Cardiac fibroblast (primary cell): ENCODE results near the gene CAB39L.

ENCODE experiments used
- DNase-seq, 2 donors: peaks; one replicate each; pipeline versions ENCODE4 v3.0.0 to v3.0.0-alpha.2; 2010; ENCODE audit warnings: low read depth in 2 of 2
- H3K4me3 ChIP-seq, 2 donors: replicated peaks in 1 of 2; 1 replicate in 1 of 2; 2 replicates in 1 of 2; pipeline ENCODE4 v1.5.1; 2011; ENCODE audit warnings: low read depth in 2 of 2, low read length in 2 of 2, mild to moderate bottlenecking in 2 of 2, moderate library complexity in 1 of 2
- CTCF ChIP-seq: IDR thresholded peaks from one replicate; pipeline ENCODE4 v1.5.1; 2011; ENCODE audit warnings: low read depth, mild to moderate bottlenecking, low read length, inconsistent platforms

The CAB39L gene

GRCh38 chr13:49407068-49407467 lies 36.8 kb downstream of the CAB39L start:
- DNase-seq = no peak
- TF ChIP-seq CTCF = no peak
- no peak overlapping the region for H3K4me3 ChIP-seq

- TF ChIP-seq CTCF = no peak
- DNase-seq = no peak
- no peak overlapping the region for H3K4me3 ChIP-seq
Measured at GRCh38 chr13:49404703-49405020, 39.2 kb downstream of the CAB39L start.

- no peak for DNase-seq
- no peak overlapping the region for H3K4me3 ChIP-seq
- no peak for TF ChIP-seq CTCF
Measured at GRCh38 chr13:49403996-49404702, 39.7 kb downstream of the CAB39L start.

- no peak overlapping the region for H3K4me3 ChIP-seq
Measured at GRCh38 chr13:49400755-49401659, 42.9 kb downstream of the CAB39L start.

GRCh38 chr13:49399801-49400472 lies 43.9 kb downstream of the CAB39L start:
- TF ChIP-seq CTCF = no peak
- no peak overlapping the region for H3K4me3 ChIP-seq
- no peak for DNase-seq

More at GRCh38 chr13:49400755-49401659, 42.9 kb downstream of the CAB39L start:
- DNase-seq = peak; percentile 32 to 75
- no peak for TF ChIP-seq CTCF

GRCh38 chr13:49395878-49396380 lies 47.9 kb downstream of the CAB39L start:
- no peak overlapping the region for H3K4me3 ChIP-seq
- no peak for TF ChIP-seq CTCF
- DNase-seq = no peak
